Testis (tissue), 3 donors: ENCODE results near the gene PTGDS. TPM values are rescaled to one million over a fixed set of nuclear protein-coding genes. Genes with fewer than 3 reads are reported as not detected.

ENCODE experiments used
- DNase-seq: peaks from one replicate; pipeline ENCODE4 v3.0.0-alpha.2; 2019
- H3K27ac ChIP-seq, 2 donors: fragments of 200-600 bp; sonication (generic); one replicate each; pipeline ENCODE4 v1.5.1; 2019
- H3K27me3 ChIP-seq: fragments of 200-600 bp; sonication (generic); one replicate; pipeline ENCODE4 v1.5.1; 2019
- H3K36me3 ChIP-seq: fragments of 200-600 bp; sonication (generic); one replicate; pipeline ENCODE4 v1.5.1; 2017; ENCODE audit warnings: low read depth; ENCODE audit errors: missing control alignments
- H3K4me1 ChIP-seq: fragments of 200-600 bp; sonication (generic); one replicate; pipeline ENCODE4 v1.5.1; 2019
- H3K4me3 ChIP-seq, 2 donors: fragments of 200-600 bp; sonication (generic); one replicate each; pipeline ENCODE4 v1.5.1; 2017 to 2019
- H3K9me3 ChIP-seq: fragments of 200-600 bp; sonication (generic); one replicate; pipeline ENCODE4 v1.5.1; 2017
- POLR2A ChIP-seq: fragments of 450-650 bp; IDR thresholded peaks from one replicate; pipeline ENCODE4 v1.6.1; 2017; ENCODE audit warnings: antibody characterized with exemption, mild to moderate bottlenecking, moderate library complexity
- WGBS, 2 donors: methylation state at CpG; one replicate each; pipeline ENCODE4 v1.1.5; 2018; 5-methylcytosine and 5-hydroxymethylcytosine counted together
- intact Hi-C: fragments of 100-400 bp; cut with DNase I; formaldehyde crosslinking; loops from one replicate; pipeline ENCODE4 v1.15.1; 2023; ENCODE audit warnings: low total_unique reads
- polyA plus RNA-seq: library from polyadenylated mRNA; stranded (reverse); fragments of 350-450 nt; fragmentation: Illumina TruSeq; extraction: RNeasy Lipid Tissue Mini Kit (QIAGEN cat#74804); gene quantifications from one replicate; pipeline ENCODE4 v1.2.3, GENCODE V29; 2014; ENCODE audit warnings: low read depth, low replicate concordance; ENCODE audit not compliant: insufficient read depth
- total RNA-seq, 2 donors: library from RNA; depleted of rRNA; stranded (reverse); fragments of >200 nt; gene quantifications; one replicate each; pipeline ENCODE4 v1.2.3, GENCODE V29; 2016
- TF ChIP-seq, protein P1 (sequence below), 3 experiments: fragments of 450-650 bp in 2 of 3; fragments of 200-600 bp in 1 of 3; sonication (generic) in 1 of 3; IDR thresholded peaks; one replicate each; pipeline ENCODE4 v1.5.1; 2016 to 2019; ENCODE audit warnings: antibody characterized with exemption in 3 of 3, mild to moderate bottlenecking in 2 of 3, moderate library complexity in 1 of 3

The PTGDS gene
- total and polyA plus RNA-seq, 3 donors from 2014 or later: 4,976 to 5,948 (median 5,554) TPM

GRCh38 chr9:136942112-136942880, 35.0 kb upstream of the PTGDS start:
- no peaks in the 10 kb centered on the region for H3K9me3 ChIP-seq
- DNase-seq: no peak
- peaks cover 24% of the 10 kb centered on the region for H3K4me1 ChIP-seq
- no peak for TF ChIP-seq POLR2A
- TF ChIP-seq, protein P1, sequence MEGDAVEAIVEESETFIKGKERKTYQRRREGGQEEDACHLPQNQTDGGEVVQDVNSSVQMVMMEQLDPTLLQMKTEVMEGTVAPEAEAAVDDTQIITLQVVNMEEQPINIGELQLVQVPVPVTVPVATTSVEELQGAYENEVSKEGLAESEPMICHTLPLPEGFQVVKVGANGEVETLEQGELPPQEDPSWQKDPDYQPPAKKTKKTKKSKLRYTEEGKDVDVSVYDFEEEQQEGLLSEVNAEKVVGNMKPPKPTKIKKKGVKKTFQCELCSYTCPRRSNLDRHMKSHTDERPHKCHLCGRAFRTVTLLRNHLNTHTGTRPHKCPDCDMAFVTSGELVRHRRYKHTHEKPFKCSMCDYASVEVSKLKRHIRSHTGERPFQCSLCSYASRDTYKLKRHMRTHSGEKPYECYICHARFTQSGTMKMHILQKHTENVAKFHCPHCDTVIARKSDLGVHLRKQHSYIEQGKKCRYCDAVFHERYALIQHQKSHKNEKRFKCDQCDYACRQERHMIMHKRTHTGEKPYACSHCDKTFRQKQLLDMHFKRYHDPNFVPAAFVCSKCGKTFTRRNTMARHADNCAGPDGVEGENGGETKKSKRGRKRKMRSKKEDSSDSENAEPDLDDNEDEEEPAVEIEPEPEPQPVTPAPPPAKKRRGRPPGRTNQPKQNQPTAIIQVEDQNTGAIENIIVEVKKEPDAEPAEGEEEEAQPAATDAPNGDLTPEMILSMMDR (IDR thresholded peaks at IDR 0.05): no peak
- H3K27ac ChIP-seq: no peak overlapping the region
- no peak overlapping the region for H3K4me3 ChIP-seq
- H3K27me3 ChIP-seq: no peaks in the 10 kb centered on the region
- no peaks in the 10 kb centered on the region for H3K36me3 ChIP-seq
- intact Hi-C loops: loop anchor here (5.0 kb wide), 1 partner anchor 135 kb away; the partner anchor contains the start of gene RABL6
- 92 to 95% methylated on average over 21 to 57 of the region's 60 CpGs for WGBS, 2 donors

DNA sequence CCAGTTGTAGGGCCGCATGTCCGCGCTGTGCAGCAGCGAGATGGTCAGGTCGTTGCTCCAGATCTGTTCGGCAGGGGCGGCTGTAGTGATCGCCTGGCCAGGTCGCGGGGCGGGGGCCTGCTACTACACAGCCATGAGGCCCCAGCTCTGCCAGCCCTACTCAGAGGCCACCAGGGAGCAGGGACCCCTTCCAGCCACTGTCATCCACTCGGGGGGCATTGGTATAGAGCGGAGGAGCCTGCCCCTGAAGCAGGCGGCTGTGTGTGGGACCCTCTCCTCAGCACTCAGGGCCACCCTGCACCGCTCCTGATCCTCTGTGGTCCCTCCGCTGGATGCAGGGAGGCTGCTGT, 34.4 kb upstream of the PTGDS start:
- Histone ChIP-seq H3K4me3 (no peak overlapping the region), H3K9me3 (no peaks in the 10 kb centered on the region), H3K27ac (no peak overlapping the region), H3K27me3 (no peaks in the 10 kb centered on the region), H3K4me1 (peaks cover 29% of the 10 kb centered on the region), H3K36me3 (no peaks in the 10 kb centered on the region)
- DNase-seq: no peak
- intact Hi-C loops: loop anchor here (5.0 kb wide), 1 partner anchor 136 kb away; the partner anchor contains the start of gene RABL6
- WGBS, 2 donors: 92 to 94% methylated on average over 2 to 16 of the region's 16 CpGs
- TF ChIP-seq POLR2A: no peak
- TF ChIP-seq, protein P1 (IDR thresholded peaks at IDR 0.05): no peak

GRCh38 chr9:136943291-136944211, 33.8 kb upstream of the PTGDS start:
- Histone ChIP-seq H3K27me3 (no peaks in the 10 kb centered on the region), H3K4me1 (peaks cover 34% of the 10 kb centered on the region), H3K27ac (peak overlapping the region; percentile 74 to 87), H3K36me3 (no peaks in the 10 kb centered on the region), H3K9me3 (no peaks in the 10 kb centered on the region), H3K4me3 (peak overlapping the region; percentile 85 to 90)
- DNase-seq: no peak
- TF ChIP-seq POLR2A: no peak
- TF ChIP-seq, protein P1 (IDR thresholded peaks at IDR 0.05): no peak
- WGBS, 2 donors: 32% methylated on average over 33 of the region's 61 CpGs; no CpG with 5 or more reads in 1 of the 2 donors
- intact Hi-C loops: loop anchor here (5.0 kb wide), 1 partner anchor 136 kb away; the partner anchor contains the start of gene RABL6

DNA sequence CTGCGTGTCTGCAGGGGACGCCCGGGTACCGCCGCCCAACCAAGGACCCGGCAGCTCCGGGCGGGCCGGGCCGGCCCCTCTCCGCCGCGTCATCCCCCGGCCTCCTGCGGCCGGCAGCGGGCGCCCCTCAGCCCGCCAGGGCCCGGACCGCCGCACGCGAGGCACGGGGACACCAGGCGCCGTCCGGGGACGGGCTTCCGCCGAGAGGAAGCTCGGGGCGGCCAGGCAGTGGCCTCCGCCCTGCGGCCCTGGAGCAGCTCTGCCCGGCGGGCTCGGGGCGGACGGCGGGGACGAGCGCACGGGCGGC, 33.1 kb upstream of the PTGDS start:
- peaks cover 39% of the 10 kb centered on the region for H3K4me1 ChIP-seq
- H3K9me3 ChIP-seq: no peaks in the 10 kb centered on the region
- intact Hi-C loops: loop anchor here (5.0 kb wide), 1 partner anchor 137 kb away; the partner anchor contains the start of gene RABL6
- no peaks in the 10 kb centered on the region for H3K27me3 ChIP-seq
- H3K36me3 ChIP-seq: no peaks in the 10 kb centered on the region
- WGBS, 2 donors: 0% methylated on average over 21 of the region's 45 CpGs; no CpG with 5 or more reads in 1 of the 2 donors
- H3K27ac ChIP-seq: peak overlapping the region; percentile 74 to 87
- TF ChIP-seq, protein P1 (IDR thresholded peaks at IDR 0.05): no peak
- TF ChIP-seq POLR2A: no peak
- peak overlapping the region; percentile 85 to 90 for H3K4me3 ChIP-seq
- DNase-seq: no peak
